ENCODE data around the gene NETO1.

NETO1 gene

DNA sequence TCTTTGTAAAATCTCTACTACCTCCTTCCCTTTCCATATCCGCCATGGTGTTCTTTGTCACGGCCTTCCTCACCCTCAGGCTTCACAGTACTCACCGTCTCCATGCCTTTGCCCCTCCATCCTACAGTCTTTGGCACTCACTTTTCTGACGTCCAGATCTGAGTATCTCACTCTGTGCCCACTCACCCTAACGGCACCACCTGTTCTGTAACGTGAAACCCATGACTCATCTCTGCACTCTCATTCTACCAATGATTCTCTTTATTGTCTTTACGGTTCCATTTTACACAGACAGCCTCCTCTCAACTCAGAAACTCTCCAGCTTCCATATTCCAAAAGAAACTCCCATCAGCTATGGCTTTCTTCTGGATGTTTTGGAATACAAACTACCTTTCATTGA, 56.7 kb downstream of the NETO1 start:
- DNase-seq (ENCODE audit: low read depth) = no peak
- H3K4me3 ChIP-seq (ENCODE audit: control insufficient read depth, low read depth, low read length) = no peak overlapping the region
- TF ChIP-seq CTCF (conservative IDR thresholded peaks at IDR 0.05; ENCODE audit: control insufficient read depth, insufficient read depth, low read depth, low read length) = no peak

- no peak for TF ChIP-seq CTCF (conservative IDR thresholded peaks at IDR 0.05; ENCODE audit: control insufficient read depth, insufficient read depth, low read depth, low read length)
- DNase-seq (ENCODE audit: low read depth) = no peak
- no peak overlapping the region for H3K4me3 ChIP-seq (ENCODE audit: control insufficient read depth, low read depth, low read length)
These were observed 59.1 kb downstream of the NETO1 start for GRCh38 chr18:72808680-72809079.

DNA sequence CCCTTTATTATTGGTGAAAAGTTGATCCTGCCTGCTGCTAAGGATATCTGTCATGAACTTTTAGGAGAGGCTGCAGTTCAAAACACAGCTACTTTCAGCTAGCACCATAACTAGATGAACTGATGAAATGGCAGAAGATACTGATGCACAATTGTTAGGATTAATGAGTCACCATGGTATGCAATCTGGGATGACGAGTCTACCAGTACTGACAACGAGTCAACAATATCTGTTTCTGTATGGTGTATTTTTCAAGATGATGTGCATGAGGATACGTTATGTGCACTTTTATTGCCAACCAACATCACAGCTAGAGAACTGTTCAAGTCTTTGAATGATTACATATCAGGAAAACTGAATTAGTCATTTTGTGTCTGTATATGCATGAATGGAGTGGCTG, 68.7 kb downstream of the NETO1 start:
- DNase-seq (ENCODE audit: low read depth) = peak; percentile 4
- H3K4me3 ChIP-seq (ENCODE audit: control insufficient read depth, low read depth, low read length) = no peak overlapping the region
- TF ChIP-seq CTCF (conservative IDR thresholded peaks at IDR 0.05; ENCODE audit: control insufficient read depth, insufficient read depth, low read depth, low read length) = no peak

DNA sequence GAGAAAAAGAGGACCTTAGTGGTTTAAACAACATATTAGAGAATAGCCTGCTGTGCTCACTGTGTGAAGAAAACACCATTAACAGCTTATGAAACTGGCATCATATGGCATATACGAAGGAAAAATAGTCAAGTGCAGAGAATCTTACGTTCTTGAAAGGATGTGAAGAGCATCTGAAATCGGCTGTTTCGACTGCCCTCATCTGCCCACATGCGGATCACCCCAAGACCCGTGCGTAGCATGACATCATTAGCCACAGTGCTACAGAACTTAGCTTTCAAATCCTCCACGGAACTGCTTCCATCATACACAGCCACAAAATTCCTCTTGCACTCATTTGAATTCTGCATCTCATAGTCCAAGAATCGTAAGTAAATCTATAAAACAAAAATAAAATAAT, 84.3 kb downstream of the NETO1 start:
- no peak for TF ChIP-seq CTCF (conservative IDR thresholded peaks at IDR 0.05; ENCODE audit: control insufficient read depth, insufficient read depth, low read depth, low read length)
- H3K4me3 ChIP-seq (ENCODE audit: control insufficient read depth, low read depth, low read length) = no peak overlapping the region
- no peak for DNase-seq (ENCODE audit: low read depth)

- no peak overlapping the region for H3K4me3 ChIP-seq (ENCODE audit: control insufficient read depth, low read depth, low read length)
- TF ChIP-seq CTCF (conservative IDR thresholded peaks at IDR 0.05; ENCODE audit: control insufficient read depth, insufficient read depth, low read depth, low read length) = no peak
- DNase-seq (ENCODE audit: low read depth) = no peak
These were observed 92.9 kb downstream of the NETO1 start for GRCh38 chr18:72774914-72775313.

GRCh38 chr18:72772916-72773315, 94.9 kb downstream of the NETO1 start:
- H3K4me3 ChIP-seq (ENCODE audit: control insufficient read depth, low read depth, low read length) = no peak overlapping the region
- TF ChIP-seq CTCF (conservative IDR thresholded peaks at IDR 0.05; ENCODE audit: control insufficient read depth, insufficient read depth, low read depth, low read length) = no peak

DNA sequence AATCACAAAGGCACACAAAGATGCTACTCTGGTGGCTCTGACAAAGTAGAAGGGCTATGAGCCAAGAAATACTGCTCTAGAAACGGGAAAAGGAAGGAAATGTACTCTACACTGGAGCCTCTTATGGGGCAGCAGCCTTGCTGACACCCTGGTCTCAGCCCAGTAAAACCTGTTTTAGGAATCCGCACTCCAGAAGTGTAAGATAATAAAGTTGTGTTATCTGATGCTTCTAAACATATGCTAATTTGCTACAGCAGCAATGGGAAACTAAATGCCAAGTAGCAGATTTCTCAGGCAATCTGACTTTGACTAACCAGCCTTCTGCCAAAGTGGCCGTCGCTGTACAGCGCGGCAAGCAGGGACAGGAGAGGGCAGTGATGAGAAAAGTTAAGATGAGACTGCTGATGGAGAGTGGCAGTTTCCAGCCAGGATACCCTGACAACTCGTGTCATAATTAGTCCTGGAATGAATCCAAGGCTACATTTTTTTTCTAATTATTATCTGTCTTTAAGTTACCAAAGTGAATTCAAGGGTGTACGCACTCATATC, 99.0 kb downstream of the NETO1 start:
- DNase-seq (ENCODE audit: low read depth) = no peak
- H3K4me3 ChIP-seq (ENCODE audit: control insufficient read depth, low read depth, low read length) = no peak overlapping the region
- no peak for TF ChIP-seq CTCF (conservative IDR thresholded peaks at IDR 0.05; ENCODE audit: control insufficient read depth, insufficient read depth, low read depth, low read length)

More at GRCh38 chr18:72772916-72773315, 94.9 kb downstream of the NETO1 start:
- no peak for DNase-seq (ENCODE audit: low read depth)
